ENCODE measurements around the gene GREB1.

GREB1 gene

GRCh38 chr2:11540148-11540995 is 6.5 kb downstream of the GREB1 start:
- no peak for DNase-seq

GRCh38 chr2:11540996-11541692 is 7.3 kb downstream of the GREB1 start:
- no peak for DNase-seq

GRCh38 chr2:11541693-11542274 is 7.9 kb downstream of the GREB1 start:
- DNase-seq: no peak

- no peak for DNase-seq
Observed at GRCh38 chr2:11542275-11542819, 8.5 kb downstream of the GREB1 start.

- no peak for DNase-seq
Observed at GRCh38 chr2:11543337-11544216, 9.7 kb downstream of the GREB1 start.

GRCh38 chr2:11546072-11546471 is 12.2 kb downstream of the GREB1 start:
- DNase-seq: no peak

- no peak for DNase-seq
Observed at GRCh38 chr2:11547912-11548497, 14.2 kb downstream of the GREB1 start.

- DNase-seq: no peak
Observed at GRCh38 chr2:11550302-11550701, 16.5 kb downstream of the GREB1 start.

- DNase-seq: no peak
Observed at GRCh38 chr2:11550901-11551568, 17.2 kb downstream of the GREB1 start.

GRCh38 chr2:11551569-11552259 is 17.9 kb downstream of the GREB1 start:
- no peak for DNase-seq

- DNase-seq: no peak
Observed at GRCh38 chr2:11552260-11552638, 18.4 kb downstream of the GREB1 start.

GRCh38 chr2:11553661-11554398 is 20.0 kb downstream of the GREB1 start:
- no peak for DNase-seq

- no peak for DNase-seq
Observed at GRCh38 chr2:11554399-11554716, 20.5 kb downstream of the GREB1 start.

- no peak for DNase-seq
Observed at GRCh38 chr2:11556101-11556806, 22.4 kb downstream of the GREB1 start.

GRCh38 chr2:11558214-11558886 is 24.5 kb downstream of the GREB1 start:
- no peak for DNase-seq

- no peak for DNase-seq
Observed at GRCh38 chr2:11559066-11559785, 25.4 kb downstream of the GREB1 start.

GRCh38 chr2:11559786-11560155 is 25.9 kb downstream of the GREB1 start:
- no peak for DNase-seq

- no peak for DNase-seq
Observed at GRCh38 chr2:11560806-11561205, 27.0 kb downstream of the GREB1 start.

GRCh38 chr2:11562011-11562410 is 28.2 kb downstream of the GREB1 start:
- DNase-seq: no peak

All from cortex of kidney (tissue), 1 donor.